ENCODE data around the gene ASB5.

GRCh38 chr4:176309772-176310171 is 40.8 kb upstream of the ASB5 start:
- TF ChIP-seq, protein P1, sequence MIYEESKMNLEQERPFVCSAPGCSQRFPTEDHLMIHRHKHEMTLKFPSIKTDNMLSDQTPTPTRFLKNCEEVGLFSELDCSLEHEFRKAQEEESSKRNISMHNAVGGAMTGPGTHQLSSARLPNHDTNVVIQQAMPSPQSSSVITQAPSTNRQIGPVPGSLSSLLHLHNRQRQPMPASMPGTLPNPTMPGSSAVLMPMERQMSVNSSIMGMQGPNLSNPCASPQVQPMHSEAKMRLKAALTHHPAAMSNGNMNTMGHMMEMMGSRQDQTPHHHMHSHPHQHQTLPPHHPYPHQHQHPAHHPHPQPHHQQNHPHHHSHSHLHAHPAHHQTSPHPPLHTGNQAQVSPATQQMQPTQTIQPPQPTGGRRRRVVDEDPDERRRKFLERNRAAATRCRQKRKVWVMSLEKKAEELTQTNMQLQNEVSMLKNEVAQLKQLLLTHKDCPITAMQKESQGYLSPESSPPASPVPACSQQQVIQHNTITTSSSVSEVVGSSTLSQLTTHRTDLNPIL (CRISPR knock-in tag; IDR thresholded peaks at IDR 0.05; ENCODE audit: low read depth) = no peak
- TF ChIP-seq SNAI2 (CRISPR knock-in tag; IDR thresholded peaks at IDR 0.05) (no peak), ZFP3 (CRISPR knock-in tag; IDR thresholded peaks at IDR 0.05) (no peak), CSDC2 (CRISPR knock-in tag; IDR thresholded peaks at IDR 0.05) (no peak), RARB (CRISPR knock-in tag; IDR thresholded peaks at IDR 0.05) (no peak), ZNF8 (CRISPR knock-in tag; IDR thresholded peaks at IDR 0.05) (no peak), ZNF565 (CRISPR knock-in tag; conservative IDR thresholded peaks at IDR 0.05; ENCODE audit: low read depth) (no peak)
- TF ChIP-seq, protein P2, sequence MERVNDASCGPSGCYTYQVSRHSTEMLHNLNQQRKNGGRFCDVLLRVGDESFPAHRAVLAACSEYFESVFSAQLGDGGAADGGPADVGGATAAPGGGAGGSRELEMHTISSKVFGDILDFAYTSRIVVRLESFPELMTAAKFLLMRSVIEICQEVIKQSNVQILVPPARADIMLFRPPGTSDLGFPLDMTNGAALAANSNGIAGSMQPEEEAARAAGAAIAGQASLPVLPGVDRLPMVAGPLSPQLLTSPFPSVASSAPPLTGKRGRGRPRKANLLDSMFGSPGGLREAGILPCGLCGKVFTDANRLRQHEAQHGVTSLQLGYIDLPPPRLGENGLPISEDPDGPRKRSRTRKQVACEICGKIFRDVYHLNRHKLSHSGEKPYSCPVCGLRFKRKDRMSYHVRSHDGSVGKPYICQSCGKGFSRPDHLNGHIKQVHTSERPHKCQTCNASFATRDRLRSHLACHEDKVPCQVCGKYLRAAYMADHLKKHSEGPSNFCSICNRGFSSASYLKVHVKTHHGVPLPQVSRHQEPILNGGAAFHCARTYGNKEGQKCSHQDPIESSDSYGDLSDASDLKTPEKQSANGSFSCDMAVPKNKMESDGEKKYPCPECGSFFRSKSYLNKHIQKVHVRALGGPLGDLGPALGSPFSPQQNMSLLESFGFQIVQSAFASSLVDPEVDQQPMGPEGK (CRISPR knock-in tag; IDR thresholded peaks at IDR 0.05; ENCODE audit: borderline replicate concordance) = no peak
